ENCODE results near the gene NPLOC4.

The NPLOC4 gene

DNA sequence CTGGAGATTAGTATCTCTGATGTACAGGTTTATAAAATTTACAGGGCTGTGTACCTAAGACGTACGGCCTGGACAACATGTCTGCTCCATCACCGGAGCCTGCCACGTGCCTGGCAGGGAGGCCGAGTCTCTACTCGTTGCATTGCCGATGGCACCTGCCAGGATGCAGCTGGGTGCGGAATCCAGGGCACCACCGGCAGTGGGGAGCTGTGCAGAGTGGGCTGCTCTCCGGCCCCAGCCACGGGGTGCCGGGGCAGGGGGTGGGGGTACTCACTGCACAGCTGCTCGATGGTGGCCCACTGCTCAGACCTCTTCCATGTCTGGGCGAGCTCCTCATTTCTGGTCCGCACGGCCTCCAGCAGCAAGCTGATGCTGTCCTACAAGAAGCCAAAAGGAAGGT, 71.7 kb downstream of the NPLOC4 start:
- no peak for DNase-seq (ENCODE audit: low spot score)

DNA sequence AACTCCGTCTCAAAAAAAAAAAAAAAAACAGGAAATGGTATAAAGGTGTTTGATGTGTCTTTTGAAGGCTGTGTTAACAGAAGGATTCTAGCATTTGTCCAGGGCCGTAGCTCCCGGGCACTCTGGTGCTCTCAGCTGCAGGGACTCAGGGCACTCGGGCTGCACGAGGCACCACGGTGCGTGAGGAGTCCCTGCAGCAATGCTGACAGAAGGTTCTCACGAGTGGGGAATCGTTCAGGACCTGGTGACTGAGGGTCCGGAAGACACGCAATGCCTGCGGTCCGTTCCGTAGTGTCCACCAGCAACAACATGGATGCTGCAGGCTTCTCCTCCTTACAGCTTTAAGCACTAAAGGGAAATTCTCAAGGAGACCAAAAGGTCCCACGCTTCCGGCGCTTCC, 72.1 kb downstream of the NPLOC4 start:
- no peak for DNase-seq (ENCODE audit: low spot score)

DNA sequence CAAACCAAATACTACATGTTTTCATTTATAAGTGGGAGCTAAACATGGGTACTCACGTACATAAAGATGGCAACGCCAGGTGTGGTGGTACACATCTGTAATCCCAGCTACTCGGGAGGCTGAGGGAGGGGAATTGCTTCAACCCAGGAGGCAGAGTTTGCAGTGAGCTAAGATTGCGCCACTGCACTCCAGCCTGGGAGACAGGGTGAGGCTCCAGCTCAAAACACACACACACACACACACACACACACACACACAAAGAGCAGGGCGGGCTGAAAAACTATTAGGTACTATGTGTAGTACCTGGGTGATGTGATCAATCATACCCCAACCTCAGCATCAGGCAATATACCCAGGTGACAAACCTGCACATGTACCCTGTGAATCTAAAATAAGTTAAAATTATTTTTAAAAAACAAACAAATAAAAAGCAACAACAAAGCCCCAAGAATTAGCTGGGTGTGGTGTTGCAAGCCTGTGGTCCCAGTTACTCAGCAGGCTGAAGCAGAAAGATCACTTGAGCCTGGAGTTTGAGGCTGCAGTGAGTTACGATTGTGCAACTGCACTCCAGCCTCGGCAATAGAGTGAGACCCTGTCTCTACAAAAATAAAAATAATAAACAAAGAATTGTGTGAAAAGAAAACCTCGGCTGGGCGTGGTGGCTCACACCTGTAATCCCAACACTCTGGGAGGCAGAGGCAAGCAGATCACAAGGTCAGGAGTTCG, 72.9 kb downstream of the NPLOC4 start:
- no peak for DNase-seq (ENCODE audit: low spot score)

DNA sequence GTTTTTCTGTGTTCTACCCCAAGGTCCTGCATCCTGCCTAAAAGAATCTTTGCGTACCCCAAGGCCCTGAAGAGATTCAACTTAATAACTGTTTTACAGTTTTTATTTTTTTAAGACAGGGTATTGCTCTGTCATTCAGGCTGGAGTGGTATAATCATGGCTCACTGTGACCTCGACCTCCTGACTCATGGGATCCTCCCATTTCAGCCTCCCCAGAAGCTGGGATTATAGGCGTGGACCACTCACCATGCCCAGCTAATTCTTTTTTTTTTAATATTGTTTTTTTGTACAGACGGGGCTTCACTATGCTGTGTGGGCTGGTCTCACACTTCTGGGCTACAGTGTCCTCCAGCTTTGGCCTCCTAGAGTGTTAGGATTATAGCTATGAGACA, 75.4 kb downstream of the NPLOC4 start:
- DNase-seq (ENCODE audit: low spot score), result no peak

DNA sequence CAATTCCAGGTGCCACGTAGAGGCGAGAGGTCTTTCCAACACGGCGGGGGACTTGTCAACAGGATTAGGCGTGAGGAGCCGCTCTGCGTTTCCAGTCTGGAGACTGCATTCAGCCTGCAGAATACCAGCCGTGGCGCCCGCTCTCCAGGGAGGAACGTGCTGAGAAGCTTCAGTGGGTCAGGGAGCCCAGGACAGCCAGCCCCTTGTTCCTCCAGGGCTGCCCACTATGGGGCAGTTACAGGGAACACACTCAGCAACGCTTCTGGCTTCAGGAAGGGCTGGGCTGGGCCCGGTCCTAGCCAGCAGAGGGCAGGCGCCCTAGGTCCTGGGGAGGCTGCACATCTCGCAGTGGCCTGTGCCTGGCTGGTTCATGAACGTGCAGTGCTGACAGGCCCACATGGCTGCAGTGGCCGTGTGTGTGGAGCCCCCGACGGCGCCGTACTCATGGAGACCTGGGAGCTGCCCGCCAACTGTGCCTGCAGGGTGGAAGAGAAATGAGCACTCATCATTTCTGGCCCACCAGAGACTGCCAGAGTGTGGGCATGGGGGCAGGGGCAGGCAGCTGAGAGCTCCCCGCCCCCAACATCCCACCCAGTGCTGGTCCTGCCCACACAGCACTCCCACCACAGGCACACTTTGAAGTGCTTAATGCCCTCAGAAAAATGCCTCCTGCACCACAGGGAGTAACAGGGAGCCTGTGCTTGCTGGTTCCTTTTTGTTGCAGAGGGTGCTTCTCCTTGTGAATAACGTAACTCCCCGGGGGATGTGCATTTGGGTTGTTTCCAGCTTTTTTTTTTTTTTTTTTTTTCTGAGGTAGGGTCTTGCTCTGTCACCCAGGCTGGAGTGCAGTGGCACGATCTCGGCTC, 77.7 kb downstream of the NPLOC4 start:
- DNase-seq (ENCODE audit: low spot score), result no peak

DNA sequence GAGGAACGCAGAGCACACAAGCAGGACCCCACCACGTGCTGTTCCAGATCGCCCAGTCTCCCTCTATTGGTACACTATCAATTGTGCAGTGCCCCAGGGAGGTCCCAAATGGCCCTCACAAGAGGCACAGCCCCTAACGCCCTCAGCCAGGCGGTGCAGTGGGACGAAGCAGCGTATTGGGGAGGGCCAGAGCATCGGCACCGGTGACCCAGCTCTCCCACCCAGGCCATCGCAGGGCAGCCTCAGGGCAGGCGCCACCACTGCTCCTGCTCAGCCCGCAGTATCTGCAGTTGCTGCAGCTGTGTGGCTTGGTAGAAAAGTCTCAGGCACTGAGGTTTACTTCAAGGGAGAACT, 78.8 kb downstream of the NPLOC4 start:
- DNase-seq (ENCODE audit: low spot score), result no peak

DNA sequence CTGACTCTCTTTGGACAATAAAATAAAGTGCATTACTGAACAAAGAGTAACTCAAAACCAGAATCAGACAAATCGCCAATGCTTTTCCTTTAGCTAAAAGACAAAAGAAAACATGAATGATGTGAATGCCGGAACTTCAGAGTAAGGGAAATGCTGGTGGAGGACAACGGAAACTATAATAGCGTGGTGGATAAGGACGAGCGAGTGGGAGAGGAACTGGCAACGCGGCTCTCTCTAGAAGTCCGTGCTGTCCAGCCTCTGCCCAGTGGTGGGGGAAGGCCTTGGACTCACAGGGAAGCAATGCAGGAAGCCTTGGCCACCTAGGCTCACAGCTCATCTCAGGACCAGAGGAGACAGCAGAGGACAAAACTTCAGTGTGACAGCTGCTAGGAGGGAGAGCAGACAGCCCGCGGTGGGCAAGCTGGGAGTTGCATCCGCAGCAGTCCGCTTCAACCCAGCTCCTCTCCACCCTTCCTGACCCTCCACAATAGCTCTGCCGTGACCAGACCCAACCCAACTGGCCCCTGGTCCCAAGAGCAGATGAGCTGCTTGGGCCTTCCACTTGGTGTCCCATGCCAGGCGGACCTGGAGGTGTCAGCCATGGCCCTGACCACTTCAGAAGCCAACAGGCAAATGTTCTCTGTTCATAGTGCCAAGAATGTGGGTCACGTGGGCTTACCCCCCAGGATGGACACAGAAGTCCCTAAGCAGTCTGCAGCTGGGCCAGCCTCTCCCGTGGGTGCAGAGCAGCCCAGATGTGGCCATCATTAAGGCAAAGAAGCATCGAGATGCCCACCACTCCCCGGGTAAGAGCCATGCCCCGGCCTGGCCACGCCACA, 79.4 kb downstream of the NPLOC4 start:
- no peak for DNase-seq (ENCODE audit: low spot score)

DNA sequence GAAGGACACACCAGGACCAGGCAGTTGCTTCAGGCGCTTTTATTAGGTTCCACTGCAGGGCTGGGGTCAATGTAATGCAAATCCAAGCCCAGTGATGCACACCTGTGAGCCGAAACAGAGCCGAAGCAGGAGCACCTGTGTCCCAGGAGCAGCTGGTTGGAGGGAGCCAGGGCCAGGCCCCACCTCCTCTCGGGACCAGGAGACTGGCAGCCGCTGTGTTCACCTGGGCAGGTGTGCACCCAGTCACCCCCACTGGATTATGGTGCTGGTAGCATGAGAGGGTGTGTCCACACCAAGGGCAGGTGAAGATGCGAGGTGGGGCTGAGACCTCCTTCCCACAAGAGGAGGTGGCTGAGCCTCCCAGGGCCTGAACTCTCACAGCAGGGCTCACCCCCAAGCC, 80.0 kb downstream of the NPLOC4 start:
- no peak for DNase-seq (ENCODE audit: low spot score)

DNA sequence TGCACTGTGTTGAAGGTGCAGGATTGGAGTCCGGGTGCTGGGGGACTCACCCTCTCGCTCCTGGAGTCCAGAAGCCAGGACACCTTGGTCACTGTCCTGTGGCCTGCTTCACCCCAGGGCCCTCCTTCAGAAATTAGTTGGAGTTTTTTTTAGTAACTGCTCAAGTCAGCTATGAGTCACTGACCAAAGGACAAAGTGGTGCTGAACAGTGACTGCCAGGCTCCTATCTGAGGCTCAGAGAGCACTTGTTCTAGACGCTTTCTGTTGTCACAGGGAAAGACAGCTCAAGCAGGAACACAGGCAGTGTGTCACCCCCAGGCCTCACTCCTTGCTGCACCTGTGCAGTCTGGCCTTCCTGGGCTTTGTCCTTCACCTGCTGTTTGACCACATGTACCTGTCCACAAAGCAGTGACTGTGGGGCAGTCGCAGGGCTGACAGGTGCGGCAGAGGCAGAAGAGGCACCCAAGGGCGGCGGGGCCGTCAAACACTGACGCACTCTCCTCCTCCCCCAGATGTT, 80.7 kb downstream of the NPLOC4 start:
- no peak for DNase-seq (ENCODE audit: low spot score)

DNA sequence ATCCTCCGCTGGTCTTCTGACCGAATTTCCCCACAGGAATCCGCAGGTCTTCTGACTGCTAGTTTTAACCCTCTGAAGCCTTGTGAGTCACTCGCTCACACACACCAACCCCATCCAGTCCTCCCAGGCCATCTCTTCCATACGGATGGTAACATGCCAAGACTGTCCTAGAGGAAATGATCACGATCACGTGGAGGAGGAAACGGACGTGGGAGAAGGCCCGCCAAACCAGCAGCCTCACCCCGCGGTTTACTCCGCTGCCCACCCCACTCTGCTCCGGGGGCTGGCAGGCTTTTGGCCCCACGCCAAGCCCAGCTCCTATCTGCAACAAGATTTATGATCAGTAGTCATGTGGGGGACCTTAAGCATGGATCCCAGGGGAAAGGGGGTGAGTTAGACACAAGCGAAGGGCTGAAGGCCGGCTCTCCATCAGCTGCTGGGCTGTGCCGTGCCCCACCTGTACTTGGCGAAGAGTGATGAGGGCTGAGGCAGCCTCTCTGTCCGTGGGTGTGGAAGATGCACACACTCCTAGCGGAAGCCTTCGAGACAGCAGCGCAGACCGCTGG, 83.2 kb downstream of the NPLOC4 start:
- DNase-seq (ENCODE audit: low spot score), result no peak

DNA sequence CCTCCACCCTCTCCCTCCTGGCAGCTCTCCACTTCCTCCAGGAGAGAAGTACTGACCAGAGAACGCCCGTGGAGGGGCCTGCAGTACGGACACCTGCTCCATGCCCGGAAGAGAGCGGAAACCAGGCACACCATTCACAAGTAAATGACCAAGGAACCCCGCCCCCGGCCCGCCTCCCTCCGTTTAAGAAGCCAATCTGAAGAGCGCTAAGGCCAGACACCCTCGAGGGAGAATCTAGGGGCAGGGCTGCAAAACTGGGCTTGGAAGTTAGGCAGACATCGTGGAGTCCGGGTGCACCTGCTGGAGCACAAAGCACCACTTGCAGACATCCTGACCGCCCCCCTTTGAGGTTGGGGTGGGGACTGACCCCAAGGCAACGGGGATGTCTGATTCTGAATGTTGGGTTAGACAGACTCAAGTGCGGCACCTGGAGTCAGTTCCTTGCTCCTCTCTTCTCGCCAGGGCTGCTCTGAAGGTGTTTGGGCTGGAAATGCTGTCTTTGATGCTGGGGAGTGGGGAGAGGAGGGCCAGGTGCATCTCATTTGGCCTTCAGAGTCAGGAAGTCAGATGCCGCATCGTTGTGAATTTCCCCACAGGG, 83.8 kb downstream of the NPLOC4 start:
- peak; percentile 77 for DNase-seq (ENCODE audit: low spot score)

DNA sequence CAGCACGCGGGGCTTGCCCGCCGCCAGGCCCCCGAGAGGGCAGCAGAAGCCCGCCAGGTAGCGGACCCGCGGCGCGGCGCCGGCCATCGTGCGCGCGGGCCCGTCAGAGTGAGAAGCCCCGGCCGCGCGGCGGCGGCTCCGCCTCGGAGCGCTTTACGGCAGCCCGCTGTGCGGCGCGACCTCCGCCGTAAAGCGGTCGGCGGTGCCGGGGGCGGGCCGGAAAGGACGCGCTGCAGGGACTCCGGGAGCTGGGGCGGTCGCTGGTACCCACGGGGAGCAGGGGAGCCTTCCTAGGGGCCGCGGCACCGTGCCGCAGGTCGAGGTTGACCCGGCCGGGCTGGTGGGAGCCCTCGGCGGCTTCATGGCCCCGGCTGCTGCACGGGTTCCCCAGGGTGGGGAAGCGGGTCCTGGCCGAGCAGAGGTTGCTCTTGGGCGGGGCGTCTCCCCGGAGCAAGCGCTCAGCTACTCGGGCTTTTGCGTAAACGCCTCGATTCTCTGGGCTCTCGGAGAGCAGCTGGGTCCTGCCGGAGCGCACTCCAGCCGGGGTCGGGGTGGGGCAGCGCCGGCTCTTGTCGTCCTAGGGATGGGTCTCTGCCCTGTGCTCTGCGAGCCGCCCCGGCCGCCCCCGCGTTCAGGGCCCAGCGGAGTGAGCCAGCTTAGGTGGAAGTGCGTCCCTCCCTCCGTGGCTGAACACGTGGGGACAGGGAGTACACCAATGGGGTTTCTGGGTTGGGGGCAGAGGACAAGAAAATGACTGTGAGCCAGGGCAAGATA, 84.5 kb downstream of the NPLOC4 start, which contains the start of gene FAAP100:
TSS of gene FAAP100 (minus strand) at position 110 of the 774 bp plus-strand sequence. CDS start at position 87, 23 bp downstream.
- DNase-seq (ENCODE audit: low spot score), result peak; percentile 81

DNA sequence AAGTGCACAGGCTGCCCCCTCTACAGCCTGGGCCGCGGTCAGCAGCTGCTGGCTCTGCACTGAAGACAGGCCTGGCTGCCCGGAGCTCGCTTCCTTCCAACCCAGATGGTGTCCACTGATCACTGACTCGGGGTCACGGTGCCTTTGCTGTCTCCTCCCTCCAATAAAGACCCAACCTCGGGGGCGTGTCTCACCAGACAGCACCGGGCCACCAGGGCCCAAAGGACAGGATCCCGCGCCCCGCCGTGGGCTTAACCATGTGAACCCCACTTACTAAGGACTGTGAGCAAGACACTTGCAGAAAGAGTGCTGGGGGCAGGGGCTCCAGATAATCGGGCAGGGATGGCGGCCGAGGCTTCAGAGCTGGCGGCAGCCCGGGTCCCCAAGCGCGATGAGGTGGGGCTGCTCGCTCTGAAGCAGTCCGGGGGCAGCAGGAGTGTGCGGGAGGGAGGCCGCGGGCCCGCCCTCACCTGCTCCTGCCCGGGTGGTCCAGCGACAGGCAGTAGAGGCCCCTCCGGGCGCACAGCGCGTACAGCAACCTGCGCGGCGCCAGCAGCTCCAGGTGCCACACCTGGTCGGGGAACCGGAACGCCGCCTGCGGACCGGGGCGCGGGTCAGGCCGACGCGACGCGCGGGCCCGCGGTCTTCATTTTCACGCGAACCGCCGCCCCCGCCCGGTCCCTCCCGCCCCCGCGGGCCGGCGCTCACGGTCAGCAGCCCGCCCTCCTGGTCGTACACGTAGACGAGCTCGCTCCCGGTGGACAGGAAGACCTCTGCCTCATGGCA, 85.3 kb downstream of the NPLOC4 start:
- DNase-seq (ENCODE audit: low spot score), result no peak

DNA sequence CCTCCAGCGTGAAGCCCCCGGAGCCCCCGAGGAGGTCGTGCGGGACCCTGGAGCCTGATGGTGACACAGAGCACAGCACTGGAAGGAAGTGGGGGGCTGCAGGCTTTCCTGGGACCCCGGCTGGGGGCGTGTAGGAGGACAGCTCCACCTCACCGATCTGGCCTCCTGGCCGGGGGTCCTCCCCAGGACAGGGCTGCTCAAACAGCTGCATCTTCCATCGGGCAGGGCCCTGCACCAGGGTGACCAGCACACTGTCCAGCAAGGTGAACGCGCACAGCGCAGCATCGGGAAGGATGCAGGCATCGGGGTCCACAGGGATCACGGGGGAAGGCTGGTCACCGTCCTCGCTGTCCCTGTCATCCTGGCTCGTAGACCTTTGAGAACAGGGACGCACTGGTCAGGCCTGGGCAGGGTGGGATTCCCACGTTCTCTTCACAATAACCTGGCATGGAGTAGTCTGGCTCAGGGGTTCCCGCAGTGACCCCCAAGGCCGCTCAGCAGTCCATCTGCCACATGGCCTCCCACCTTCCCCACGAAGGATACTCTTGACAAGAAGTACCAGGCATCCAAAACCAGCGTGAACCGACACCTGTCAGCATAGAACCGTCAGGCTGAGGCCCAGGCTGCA, 86.0 kb downstream of the NPLOC4 start:
- no peak for DNase-seq (ENCODE audit: low spot score)

DNA sequence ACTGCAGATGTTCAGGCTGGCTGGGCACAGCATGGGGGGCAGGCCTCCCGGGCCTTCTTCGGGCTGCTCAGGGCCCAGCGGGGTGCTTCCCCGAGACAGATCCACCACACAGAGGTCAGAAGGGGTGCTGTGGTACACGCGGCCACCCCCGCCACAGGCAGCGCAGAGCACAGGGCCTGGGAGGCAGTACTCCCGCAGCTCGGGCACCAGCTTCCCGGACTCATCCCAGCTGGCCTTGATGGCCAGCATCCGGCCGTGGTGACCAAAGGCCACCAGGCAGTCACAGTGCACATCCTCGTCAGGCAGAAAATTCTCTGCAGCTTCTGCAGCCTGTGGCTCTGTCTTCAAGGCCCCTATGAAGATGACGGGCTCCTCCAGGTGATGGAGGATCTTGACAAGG, 86.6 kb downstream of the NPLOC4 start:
- DNase-seq (ENCODE audit: low spot score), result no peak

DNA sequence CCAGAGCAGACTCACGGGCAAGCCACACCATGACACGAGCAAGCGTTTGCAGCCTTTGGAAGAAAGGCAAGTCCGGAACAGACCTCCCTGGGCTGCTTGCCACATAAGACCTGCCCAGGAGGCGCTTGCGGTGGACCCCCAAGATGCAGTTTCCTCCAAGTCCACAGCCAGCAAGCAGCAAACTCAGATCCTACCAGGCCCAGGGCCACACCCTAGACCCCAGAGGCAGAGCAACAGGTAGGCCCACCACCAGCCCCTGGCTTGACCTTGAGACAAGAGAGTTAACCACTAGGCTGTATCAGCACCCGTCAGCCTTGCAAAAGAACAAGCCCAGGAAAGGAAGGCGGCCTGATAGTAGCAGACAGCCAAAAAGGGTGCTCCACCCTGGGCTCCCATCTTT, 87.1 kb downstream of the NPLOC4 start:
- DNase-seq (ENCODE audit: low spot score), result no peak

DNA sequence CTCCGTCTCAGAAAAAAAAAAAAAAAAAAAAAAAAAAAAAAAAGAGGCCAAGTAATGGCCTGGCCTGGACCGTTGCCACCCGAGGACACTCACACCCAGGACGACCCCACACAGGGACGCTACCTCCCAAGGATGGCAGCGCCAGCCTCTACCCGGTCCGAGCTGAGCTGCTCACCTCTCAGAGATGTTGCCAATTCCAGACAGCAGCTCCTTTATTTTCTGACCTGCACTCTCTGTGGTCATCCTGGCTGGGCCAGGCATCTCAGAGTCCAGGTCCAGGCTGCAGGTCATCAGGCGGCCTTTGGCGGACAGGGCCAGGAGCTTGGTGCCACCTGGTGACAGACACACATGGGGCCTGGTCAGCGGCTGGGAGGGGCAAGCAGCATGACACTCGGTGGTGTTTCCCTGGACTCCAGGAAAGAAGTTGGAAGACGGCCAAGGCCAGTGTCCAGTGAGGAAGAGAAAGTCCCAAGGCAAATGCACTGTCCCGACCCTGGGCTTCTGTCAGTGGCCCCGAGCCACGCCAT, 87.8 kb downstream of the NPLOC4 start:
- no peak for DNase-seq (ENCODE audit: low spot score)

DNA sequence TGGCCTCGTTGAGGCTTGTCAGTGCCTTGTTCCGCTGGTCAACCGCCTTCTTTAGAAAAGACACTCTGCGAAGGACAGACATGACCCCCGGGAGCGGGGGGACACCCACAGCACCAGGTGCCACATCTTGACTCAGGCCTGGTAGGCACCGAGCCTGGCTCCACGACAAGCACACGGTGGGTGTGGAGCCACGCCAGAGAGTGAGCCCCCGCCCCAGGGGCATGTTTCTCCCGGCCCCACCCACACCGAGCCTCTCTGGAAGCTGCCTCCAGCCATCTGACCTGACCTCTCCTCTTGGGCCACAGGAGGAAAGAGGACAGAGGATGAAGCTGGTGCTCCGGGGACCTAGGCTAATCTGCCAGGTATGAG, 89.3 kb downstream of the NPLOC4 start:
- DNase-seq (ENCODE audit: low spot score), result no peak

DNA sequence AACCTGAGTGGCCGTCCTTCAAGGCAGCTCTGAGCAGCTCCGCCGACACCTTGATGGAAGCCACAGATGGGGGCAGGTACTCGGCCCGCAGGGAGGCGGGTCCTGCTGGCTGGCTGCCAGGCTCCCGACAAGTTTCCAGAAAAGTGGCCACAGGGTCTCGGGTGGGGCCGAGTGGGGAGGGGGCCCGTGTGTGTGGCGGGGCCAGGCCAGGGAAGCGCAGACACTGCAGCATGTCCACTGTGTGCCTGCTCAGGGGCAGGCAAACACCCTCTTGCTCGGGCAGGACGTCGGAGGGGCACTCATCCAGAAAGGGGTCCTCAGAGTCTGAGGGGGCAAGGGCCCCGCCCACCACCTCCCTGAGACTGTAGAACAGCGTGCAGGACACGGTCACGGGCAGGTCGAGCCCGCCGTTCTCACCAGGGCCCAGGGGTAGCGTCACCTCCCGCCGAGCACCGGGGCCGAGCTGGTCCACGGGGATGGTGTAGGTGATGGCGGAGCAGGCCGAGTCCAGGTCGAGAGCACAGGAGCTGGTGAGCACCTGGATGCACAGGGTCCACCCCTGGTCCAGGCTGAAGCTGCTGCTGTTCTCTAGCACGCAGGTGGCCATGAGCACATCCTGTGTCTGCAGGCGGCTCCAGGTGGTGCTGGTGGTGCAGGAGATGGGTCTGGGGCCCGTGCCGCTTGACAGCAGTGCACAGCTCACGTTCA, 89.9 kb downstream of the NPLOC4 start:
- DNase-seq (ENCODE audit: low spot score), result no peak

All from activated CD4-positive, alpha-beta T cell treated with anti-CD3 and anti-CD28 coated beads, Interleukin-2, Interleukin-4, amounts not matched to agents 100 ng/mL and 50 ng/mL, durations not matched to agents 16 hours and 8 hours (primary cell).